PFSK-1 (cell line): ENCODE data around the gene MKI67.

Experiments used
- FOXP2 ChIP-seq: optimal IDR thresholded peaks from 2 replicates; pipeline ENCODE3; 2011; ENCODE audit warnings: borderline replicate concordance, control low read depth, inconsistent platforms; ENCODE audit not compliant: insufficient read depth; ENCODE audit errors: extremely low read length, extremely low read depth
- POLR2AphosphoS5 ChIP-seq: IDR thresholded peaks from 2 replicates; pipeline ENCODE4 v1.6.1; 2012; ENCODE audit warnings: low read depth, mild to moderate bottlenecking, control low read depth, low read length, moderate library complexity
- SIN3A ChIP-seq: IDR thresholded peaks from 2 replicates; pipeline ENCODE4 v1.6.1; 2012; ENCODE audit warnings: mild to moderate bottlenecking, low read length, moderate library complexity, borderline replicate concordance; ENCODE audit not compliant: insufficient read depth
- TAF1 ChIP-seq: IDR thresholded peaks from 2 replicates; pipeline ENCODE4 v1.6.1; 2012; ENCODE audit warnings: low read length, control low read depth, borderline replicate concordance; ENCODE audit not compliant: insufficient read depth
- TF ChIP-seq, protein P1 (sequence below), 2 experiments: IDR thresholded peaks; 2 replicates each; pipeline versions ENCODE4 v1.6.1 to v1.8.0; 2011 to 2012; ENCODE audit warnings: low read depth in 2 of 2, low read length in 2 of 2, control low read depth in 1 of 2, inconsistent platforms in 1 of 2, mild to moderate bottlenecking in 1 of 2, moderate library complexity in 1 of 2; ENCODE audit not compliant: insufficient read depth in 1 of 2

DNA sequence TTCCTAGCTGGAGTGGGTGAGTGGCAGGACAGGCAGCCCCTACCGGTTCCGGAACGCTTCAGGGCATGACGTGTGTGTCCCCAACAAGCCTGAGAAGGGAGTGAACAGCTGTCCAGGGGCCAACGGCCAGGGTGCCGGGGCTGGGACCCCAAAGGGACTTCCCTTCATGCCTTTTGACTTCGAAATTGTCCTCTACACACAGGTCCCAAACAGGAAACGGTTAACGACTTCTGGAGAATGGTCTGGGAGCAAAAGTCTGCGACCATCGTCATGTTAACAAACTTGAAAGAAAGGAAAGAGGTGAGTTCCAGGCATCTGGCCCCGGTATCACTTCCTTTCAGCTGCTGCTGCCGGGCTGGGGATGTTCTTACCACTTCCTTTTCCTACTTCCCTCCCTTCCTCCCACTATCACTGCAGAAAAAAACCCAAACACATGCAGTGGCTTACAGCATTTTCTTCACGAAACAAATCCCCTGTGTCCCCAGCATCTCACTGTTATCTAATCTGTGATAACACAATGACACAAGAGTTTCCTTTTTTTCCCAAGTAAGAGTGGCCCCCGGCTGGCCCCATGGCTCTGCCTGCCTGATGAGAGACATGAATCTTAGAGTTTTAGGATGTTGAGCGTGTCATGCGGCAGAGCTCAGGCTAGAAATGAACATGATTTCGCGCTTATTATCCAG lies 63.2 kb downstream of the MKI67 start:
- TF ChIP-seq TAF1, result no peak
- TF ChIP-seq POLR2AphosphoS5, result no peak
- TF ChIP-seq, protein P1, sequence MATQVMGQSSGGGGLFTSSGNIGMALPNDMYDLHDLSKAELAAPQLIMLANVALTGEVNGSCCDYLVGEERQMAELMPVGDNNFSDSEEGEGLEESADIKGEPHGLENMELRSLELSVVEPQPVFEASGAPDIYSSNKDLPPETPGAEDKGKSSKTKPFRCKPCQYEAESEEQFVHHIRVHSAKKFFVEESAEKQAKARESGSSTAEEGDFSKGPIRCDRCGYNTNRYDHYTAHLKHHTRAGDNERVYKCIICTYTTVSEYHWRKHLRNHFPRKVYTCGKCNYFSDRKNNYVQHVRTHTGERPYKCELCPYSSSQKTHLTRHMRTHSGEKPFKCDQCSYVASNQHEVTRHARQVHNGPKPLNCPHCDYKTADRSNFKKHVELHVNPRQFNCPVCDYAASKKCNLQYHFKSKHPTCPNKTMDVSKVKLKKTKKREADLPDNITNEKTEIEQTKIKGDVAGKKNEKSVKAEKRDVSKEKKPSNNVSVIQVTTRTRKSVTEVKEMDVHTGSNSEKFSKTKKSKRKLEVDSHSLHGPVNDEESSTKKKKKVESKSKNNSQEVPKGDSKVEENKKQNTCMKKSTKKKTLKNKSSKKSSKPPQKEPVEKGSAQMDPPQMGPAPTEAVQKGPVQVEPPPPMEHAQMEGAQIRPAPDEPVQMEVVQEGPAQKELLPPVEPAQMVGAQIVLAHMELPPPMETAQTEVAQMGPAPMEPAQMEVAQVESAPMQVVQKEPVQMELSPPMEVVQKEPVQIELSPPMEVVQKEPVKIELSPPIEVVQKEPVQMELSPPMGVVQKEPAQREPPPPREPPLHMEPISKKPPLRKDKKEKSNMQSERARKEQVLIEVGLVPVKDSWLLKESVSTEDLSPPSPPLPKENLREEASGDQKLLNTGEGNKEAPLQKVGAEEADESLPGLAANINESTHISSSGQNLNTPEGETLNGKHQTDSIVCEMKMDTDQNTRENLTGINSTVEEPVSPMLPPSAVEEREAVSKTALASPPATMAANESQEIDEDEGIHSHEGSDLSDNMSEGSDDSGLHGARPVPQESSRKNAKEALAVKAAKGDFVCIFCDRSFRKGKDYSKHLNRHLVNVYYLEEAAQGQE (IDR thresholded peaks at IDR 0.05; ENCODE audit: insufficient read depth in 1 of 2, low read depth in 2 of 2, low read length in 2 of 2), result no peak
- TF ChIP-seq SIN3A, result no peak
- TF ChIP-seq FOXP2, result no peak
